Measurements from ENCODE around the gene UTS2R.
"Not testable (repeated sequence)": the region's sequence is repeated elsewhere in the genome, so short reads cannot be mapped to it uniquely, and the experiment has no call there.

The UTS2R gene

GRCh38 chr17:82334204-82334621 lies 37.4 kb upstream of the UTS2R start:
- no peak for DNase-seq (ENCODE audit: low read depth, low spot score)

GRCh38 chr17:82334622-82335394 lies 36.8 kb upstream of the UTS2R start:
- peak; percentile 29 for DNase-seq (ENCODE audit: low read depth, low spot score)

- DNase-seq (ENCODE audit: low read depth, low spot score), result peak; percentile 84
Observed at GRCh38 chr17:82338858-82339633, 32.5 kb upstream of the UTS2R start.

DNA sequence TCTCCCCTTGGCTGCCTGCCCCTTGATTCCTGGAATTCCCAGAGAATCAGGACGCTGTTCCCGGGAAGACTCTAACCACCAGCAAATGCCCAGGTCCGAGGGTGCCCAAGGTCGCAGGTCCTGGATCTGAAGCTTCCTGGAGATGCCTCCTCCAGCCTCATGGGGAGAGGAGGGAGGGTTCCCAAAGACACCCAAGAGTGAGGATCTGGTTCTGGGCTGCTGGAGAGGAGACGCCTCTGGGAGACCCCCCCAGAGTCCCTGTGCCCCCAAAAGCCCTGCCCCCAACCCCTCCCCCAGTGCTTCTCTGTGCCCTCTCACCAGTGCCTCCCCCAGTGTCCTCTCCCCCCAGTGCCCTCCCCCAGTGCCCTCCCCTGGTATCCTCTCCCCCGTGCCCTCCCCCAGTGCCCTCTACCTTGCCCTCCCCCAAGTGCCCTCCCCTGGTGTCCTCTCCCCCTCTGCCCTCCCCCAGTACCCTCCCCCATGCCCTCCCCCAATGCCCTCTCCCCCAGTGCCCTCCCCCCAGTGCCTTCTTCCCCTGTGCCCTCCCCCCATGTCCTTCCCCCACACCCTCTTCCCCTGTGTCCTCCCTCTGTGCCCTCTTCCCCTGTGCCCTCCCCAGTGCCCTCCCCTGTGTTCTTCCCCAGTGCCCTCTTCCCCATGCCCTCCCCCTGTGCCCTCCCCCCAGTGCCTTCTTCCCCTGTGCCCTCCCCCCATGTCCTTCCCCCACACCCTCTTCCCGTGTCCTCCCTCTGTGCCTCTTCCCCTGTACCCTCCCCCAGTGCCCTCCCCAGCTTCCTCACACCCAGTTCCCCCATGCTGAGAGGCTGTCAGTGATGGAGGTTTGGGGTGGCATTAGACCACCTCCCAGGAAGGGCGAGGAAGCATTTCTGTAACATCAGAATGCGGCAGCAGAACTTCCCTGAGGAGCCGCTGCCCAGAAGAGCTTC lies 31.7 kb upstream of the UTS2R start:
- DNase-seq (ENCODE audit: low read depth, low spot score), result peak; percentile 73

GRCh38 chr17:82342361-82343079 lies 29.0 kb upstream of the UTS2R start:
- no peak for DNase-seq (ENCODE audit: low read depth, low spot score)

GRCh38 chr17:82343560-82343959 lies 28.0 kb upstream of the UTS2R start:
- no peak for DNase-seq (ENCODE audit: low read depth, low spot score)

DNA sequence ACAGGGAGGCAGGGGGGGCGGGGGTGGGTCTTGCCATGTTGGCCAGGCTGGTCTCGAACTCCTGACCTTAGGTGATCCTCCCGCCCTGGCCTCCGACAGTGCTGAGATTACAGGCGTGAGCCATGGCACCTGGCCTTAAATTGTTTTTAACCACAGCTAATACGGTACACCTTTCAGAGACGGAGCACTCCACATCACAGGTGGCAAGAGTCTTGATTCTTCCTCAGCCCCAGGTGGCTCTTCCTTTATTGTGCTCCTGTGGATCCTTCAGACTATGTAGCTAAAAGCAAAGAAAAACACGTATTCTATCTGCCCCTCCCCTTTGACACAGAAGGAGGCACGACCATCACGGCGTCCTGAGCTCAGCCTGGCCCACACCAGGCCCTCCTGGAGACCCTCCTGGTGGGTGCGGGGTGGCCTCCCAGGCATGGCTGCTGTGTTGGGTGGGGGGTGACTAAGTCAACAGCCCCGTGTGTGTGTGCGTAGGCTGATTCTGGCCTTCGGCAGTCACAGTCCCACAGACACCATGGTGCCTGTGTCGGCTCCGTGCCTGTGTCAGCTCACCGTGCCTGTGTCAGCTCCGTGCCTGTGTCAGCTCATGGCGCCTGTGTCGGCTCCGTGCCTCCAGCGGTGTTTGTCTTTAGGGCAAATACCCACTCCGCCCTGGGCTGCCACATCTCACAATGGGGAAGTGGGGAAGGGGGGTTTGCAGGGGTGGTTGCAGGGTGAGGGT lies 27.2 kb upstream of the UTS2R start:
- DNase-seq (ENCODE audit: low read depth, low spot score), result no peak

GRCh38 chr17:82345151-82345976 lies 26.2 kb upstream of the UTS2R start:
- no peak for DNase-seq (ENCODE audit: low read depth, low spot score)

- DNase-seq (ENCODE audit: low read depth, low spot score), result no peak
Observed at GRCh38 chr17:82346342-82347300, 24.9 kb upstream of the UTS2R start.

DNA sequence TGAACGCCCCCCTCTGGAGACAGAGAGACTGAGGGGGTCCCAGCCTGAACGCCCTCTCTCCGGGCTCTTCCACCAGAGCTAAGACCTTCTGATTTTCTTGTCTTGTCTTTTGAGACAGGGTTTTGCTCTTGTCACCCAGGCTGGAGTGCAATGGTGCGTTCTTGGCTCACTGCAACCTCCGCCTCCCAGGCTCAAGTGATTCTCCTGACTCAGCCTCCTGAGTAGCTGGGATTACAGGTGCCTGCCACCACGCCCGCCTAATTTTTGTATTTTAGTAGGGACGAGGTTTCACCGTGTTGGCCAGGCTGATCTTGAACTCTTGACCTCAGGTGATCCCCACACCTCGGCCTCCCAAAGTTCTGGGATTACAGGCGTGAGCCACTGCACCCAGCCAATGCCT lies 23.6 kb upstream of the UTS2R start:
- DNase-seq (ENCODE audit: low read depth, low spot score), result not testable (repeated sequence)

GRCh38 chr17:82348434-82348833 lies 23.1 kb upstream of the UTS2R start:
- DNase-seq (ENCODE audit: low read depth, low spot score), result no peak

GRCh38 chr17:82348866-82349265 lies 22.7 kb upstream of the UTS2R start:
- no peak for DNase-seq (ENCODE audit: low read depth, low spot score)

DNA sequence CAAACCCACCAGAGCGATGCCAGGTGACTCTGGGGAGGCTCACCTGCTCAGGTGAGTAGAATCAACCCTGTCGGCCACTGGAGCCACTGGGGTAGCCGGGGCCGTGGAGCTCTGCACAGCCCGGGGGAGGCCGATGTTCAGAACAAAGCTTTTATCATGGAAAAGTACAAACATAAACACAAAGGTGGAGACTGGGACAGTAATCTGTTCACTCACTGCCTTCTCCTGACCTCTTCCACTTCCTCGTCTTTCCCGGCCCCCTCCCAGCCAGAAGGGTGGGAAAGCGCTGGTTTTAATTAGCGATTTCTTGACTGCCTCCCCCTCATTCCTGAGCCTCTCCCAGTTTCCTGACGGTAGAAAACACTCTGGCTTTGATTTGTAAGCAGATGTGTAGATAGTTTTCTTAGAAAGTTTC lies 22.3 kb upstream of the UTS2R start:
- DNase-seq (ENCODE audit: low read depth, low spot score), result no peak

GRCh38 chr17:82350182-82351030 lies 21.2 kb upstream of the UTS2R start:
- no peak for DNase-seq (ENCODE audit: low read depth, low spot score)

GRCh38 chr17:82351254-82351712 lies 20.3 kb upstream of the UTS2R start:
- DNase-seq (ENCODE audit: low read depth, low spot score), result no peak

GRCh38 chr17:82351713-82352488 lies 19.7 kb upstream of the UTS2R start:
- DNase-seq (ENCODE audit: low read depth, low spot score), result peak; percentile 95

DNA sequence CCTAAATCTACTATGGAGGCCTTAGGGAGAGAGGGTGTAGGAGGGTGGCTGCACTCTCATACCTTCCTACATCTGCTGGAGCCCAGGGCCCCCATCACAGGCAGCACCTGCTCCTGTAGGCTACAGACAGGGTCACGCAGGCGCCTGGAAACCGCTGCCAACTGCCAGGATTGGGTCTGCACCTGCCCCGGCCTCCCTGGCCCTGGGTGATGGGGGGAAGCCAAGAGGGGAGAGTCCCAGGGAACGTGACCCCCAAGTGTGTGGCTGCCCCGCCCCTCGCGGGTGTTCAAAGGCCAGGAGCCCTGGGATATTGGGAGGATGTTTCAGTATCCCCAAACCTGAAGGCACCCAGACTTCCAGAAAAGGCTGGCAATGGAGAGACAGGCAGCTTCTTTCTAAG lies 18.1 kb upstream of the UTS2R start:
- DNase-seq (ENCODE audit: low read depth, low spot score), result no peak

Data from astrocyte of the hippocampus (primary cell).